Measurements from ENCODE around the gene CORIN.

DNA sequence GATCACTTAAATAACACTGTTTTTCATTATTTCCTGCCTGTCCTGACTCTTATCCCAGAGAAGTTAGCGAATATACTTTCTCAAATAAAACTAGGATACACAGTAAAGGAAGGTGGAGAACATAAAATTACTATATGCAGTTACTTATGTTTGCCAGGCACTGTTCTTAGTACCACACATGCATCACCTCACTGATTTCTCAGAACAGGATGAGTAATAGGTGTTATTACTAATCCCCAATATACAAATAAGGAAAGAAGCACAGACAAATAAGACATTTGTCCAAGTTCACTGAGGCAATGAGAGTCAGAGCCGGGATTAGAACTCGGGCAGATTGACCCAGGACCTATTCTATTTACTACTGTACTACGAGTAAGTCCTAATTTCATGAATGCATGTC lies 91.7 kb downstream of the CORIN start:
- TF ChIP-seq, protein P1, sequence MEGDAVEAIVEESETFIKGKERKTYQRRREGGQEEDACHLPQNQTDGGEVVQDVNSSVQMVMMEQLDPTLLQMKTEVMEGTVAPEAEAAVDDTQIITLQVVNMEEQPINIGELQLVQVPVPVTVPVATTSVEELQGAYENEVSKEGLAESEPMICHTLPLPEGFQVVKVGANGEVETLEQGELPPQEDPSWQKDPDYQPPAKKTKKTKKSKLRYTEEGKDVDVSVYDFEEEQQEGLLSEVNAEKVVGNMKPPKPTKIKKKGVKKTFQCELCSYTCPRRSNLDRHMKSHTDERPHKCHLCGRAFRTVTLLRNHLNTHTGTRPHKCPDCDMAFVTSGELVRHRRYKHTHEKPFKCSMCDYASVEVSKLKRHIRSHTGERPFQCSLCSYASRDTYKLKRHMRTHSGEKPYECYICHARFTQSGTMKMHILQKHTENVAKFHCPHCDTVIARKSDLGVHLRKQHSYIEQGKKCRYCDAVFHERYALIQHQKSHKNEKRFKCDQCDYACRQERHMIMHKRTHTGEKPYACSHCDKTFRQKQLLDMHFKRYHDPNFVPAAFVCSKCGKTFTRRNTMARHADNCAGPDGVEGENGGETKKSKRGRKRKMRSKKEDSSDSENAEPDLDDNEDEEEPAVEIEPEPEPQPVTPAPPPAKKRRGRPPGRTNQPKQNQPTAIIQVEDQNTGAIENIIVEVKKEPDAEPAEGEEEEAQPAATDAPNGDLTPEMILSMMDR (IDR thresholded peaks at IDR 0.05; ENCODE audit: borderline replicate concordance, extremely low read depth, low read length, poor library complexity, severe bottlenecking) = no peak
- TF ChIP-seq EZH2 (IDR thresholded peaks at IDR 0.05; ENCODE audit: borderline replicate concordance, low read depth, low read length, severe bottlenecking) = no peak

Measured in DND-41 (cell line).